ACHN (cell line): ENCODE measurements around the gene EVX2.

Source experiments
- DNase-seq: peaks from one replicate; pipeline ENCODE4 v3.0.0-alpha.2; 2015
- in situ Hi-C: cut with HindIII; loops from 2 replicates; pipeline ENCODE4 v1.10.0; 2017; ENCODE audit warnings: low sequenced_read_pairs, low pct_ligation_motif_present, low pct_unique_long_range_greater_than_20kb

EVX2 gene

GRCh38 chr2:176078541-176079284 lies 5.0 kb downstream of the EVX2 start:
- DNase-seq = no peak
- in situ Hi-C loops = no loop called here

DNA sequence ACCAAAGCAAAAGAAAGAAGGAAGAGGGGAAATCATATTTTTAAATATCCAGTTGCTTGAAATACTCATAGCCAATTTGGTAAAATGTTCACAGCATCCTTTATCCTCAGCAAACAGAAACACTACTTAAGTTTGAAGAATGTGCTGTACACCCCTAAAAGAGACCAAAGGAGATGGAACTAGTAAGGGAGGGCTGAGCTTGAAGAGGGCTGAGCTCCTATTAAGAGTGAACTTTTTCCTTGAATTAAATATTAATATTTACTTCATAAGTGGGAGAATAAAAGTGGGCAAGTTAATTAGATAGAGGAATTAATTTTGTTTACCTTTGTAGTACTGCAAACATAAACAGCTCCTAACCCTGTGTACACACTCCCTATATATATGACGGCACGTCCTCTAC lies 7.0 kb downstream of the EVX2 start:
- in situ Hi-C loops = no loop called here

DNA sequence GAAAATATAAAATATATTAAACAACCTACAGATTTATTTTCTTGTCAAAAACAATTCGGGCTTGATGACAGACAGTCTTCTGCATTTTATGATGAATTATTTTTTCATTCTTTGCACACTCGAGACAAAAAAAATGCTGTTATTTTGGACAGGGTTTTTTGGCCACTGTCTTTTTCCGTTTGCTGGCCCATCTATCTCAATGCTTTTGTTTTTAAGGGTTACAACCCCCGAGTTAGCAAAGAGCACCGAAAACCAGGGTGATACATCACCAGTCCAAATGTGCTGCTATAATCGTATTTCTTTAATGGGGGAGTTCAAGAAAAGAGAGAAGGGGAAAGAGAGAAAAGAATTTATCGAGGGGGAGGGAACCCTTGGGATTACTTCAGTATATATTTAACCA lies 7.7 kb downstream of the EVX2 start:
- DNase-seq = no peak
- in situ Hi-C loops = no loop called here

More for the DNA sequence above, 7.0 kb downstream of the EVX2 start:
- DNase-seq = no peak

DNA sequence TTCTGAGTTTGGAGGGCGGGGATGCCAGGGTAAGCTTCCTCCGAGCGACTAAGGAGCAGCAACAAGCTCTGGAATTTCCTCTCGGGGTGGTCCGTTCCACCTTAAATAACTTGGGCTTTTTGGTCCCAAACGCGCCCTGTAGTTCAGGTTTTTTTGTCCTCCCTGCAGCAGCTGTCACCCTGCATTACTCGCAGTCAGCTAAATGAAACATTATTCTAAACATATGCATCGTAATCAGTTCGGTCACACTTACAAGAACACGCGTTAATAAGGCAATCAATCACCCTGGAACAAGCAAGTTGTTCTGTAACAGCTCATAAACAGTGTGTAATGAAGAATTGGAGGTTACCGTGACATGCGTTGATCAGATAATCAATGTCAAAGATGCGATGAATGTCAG lies 8.3 kb downstream of the EVX2 start:
- no peak for DNase-seq
- in situ Hi-C loops = no loop called here

GRCh38 chr2:176074919-176075425 lies 8.8 kb downstream of the EVX2 start:
- in situ Hi-C loops = no loop called here

GRCh38 chr2:176072951-176073904 lies 10.5 kb downstream of the EVX2 start:
- in situ Hi-C loops = no loop called here
- no peak for DNase-seq

More at GRCh38 chr2:176074919-176075425, 8.8 kb downstream of the EVX2 start:
- no peak for DNase-seq

DNA sequence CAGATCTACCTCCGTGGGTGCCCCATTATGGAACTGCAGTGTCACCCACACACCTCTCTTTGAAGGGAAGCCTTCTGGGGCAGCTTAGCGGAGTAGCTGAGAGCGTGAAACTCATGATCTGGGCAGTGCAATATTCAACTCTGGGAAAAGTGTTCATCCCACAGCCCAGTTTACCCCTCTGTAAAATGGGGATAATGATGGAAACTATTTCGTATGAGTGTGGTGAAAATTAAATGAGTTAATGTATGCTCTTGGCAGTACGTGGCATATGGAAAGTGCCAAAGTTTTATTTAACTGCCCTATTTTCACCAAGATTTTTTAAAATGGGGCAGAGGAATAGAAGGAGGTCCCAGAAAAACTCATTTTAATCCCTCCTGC lies 11.5 kb downstream of the EVX2 start:
- in situ Hi-C loops = no loop called here
- DNase-seq = no peak

- in situ Hi-C loops = no loop called here
- DNase-seq = no peak
Observed at GRCh38 chr2:176071330-176072291, 12.2 kb downstream of the EVX2 start.

GRCh38 chr2:176068419-176068832 lies 15.3 kb downstream of the EVX2 start:
- in situ Hi-C loops = no loop called here
- DNase-seq = no peak

DNA sequence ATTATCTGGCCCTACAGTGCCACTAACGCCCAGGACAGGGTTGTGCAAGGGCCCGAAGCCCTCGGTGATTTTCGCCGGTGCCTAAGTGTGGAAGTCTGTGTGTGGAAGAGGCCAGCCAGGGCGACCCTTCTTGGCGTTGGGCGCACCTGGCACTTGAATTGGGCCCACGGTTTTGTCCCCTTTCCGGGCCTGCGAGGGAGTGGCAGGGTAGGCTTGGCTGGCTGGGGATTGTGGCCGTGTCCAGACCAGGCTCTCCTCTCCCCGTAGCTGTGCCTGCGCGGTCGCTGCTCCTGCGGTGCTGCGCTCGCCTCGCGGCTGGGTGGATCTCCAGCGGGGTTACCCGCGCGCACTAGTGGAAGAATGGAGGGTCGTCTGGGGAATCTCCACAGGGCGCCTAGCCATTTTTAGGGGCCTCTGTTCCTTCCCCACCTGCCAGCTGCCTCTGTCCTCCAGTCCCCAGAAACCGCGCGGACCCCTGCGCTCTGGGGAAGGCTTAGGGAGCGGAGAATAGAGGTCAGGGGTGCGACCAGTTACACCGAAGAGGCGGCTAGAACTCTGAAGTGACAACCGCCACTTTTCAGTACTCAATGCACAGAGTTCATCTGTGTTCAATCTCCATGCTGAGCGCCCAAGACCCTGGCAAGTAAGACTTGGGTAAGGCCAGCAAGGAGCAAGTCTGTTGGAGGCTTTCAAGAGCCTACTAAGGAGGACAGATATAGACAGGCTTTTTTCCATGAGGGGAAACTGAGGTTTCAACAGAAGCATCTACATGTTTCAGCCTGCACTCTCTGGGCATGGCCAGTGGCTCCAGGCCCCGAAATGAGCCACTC lies 16.0 kb downstream of the EVX2 start:
- no peak for DNase-seq
- in situ Hi-C loops = no loop called here

- in situ Hi-C loops = no loop called here
- no peak for DNase-seq
Observed at GRCh38 chr2:176066645-176067588, 16.8 kb downstream of the EVX2 start.

- in situ Hi-C loops = no loop called here
- no peak for DNase-seq
Observed at GRCh38 chr2:176063958-176064357, 19.8 kb downstream of the EVX2 start.

DNA sequence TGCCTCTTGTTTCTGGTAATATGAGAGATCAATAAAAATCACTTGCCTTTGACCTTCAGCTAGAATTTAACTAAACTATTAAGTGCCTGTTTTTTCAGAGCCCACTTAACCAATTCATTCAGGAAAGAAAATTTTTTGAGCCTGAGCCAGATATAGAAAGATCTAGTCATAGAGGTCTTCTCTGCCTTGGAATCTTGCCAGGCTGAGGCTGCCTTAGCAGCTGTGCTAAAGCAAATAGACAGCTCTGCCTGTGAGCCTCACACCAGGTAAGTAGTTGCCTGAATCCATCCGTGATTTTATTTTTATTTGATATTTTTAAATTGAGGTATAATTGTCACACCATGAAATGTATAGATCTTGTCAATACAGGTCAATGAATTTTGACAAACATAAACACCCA lies 27.4 kb downstream of the EVX2 start:
- in situ Hi-C loops = no loop called here
- no peak for DNase-seq

DNA sequence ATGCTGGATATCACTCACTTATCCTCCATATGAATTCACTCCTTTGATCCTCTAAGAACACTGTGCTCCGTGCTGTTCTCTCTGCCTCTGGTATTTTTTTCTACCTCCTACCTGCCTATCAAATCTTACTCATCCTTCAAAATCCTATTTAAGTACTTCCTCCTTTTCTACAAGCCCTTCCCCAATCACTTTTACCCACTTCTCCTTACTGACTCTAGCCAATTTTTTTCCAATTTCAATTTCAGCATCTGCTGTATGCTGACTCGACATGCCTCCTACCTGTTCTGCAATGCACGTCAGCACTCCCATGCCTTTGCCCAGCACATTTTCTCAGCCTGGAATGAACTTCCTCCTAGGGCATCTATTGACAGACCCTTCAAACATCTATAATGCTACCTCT lies 44.4 kb downstream of the EVX2 start:
- in situ Hi-C loops = no loop called here
- no peak for DNase-seq

DNA sequence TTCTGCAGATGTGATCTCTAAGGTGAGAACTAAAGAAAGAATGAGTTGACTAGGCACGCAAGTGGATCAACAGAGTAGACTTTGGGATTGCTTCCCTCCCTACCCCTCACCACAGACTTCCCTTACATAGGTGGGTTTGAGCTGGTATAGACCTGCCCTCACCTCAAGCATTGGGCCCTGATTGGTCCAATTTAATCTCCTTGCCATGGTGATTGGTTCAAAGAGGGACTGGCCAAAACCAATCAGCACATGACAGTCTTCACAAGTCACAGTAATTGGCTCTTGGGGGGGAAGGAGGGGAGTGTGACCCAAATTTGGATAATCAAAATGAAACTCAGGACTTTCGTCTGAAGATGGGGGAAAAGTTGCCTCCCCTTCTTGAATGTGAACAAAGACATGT lies 45.1 kb downstream of the EVX2 start:
- DNase-seq = no peak
- in situ Hi-C loops = no loop called here

DNA sequence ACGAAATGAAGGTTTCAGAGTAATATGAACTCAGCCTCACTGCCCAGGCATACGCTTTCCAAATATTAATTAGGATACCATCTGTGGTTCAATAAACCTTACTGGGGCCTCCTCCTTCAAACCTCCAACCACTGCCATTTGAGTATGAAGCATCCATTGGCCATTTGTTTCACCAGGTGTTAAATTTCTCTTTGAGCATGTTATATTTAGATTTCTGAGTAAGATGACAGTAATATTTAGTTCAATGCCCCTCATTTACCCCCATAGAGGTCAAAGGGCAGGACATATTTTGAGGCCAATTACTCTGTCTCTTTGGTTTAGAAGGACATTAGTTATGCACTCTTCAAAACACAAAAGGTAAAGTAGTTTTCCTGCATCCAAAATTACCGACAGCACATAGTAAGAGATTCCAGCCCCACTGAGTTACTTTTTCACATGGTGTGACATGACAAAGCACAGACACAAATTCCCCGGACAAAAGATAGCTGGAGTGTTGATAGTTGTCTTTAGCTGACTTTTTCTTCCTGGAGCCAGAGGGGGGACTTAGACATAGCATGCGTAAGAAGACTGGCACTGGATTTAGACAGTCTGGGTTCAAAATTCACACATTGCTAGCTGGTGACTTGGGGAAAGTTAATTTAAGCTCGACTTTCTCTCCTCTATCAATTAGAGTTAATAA lies 48.6 kb downstream of the EVX2 start:
- no peak for DNase-seq
- in situ Hi-C loops = no loop called here
